Fibroblast of pulmonary artery (primary cell): ENCODE data around the gene SUPT20HL1.
"Not testable (repeated sequence)": the region's sequence is repeated elsewhere in the genome, so short reads cannot be mapped to it uniquely, and the experiment has no call there.

Experiments
- DNase-seq: peaks from one replicate; pipeline ENCODE4 v3.0.0-alpha.2; 2010; ENCODE audit warnings: low read depth
- H3K4me3 ChIP-seq: replicated peaks from 2 replicates; pipeline ENCODE4 v1.5.1; 2011; ENCODE audit warnings: low read depth, mild to moderate bottlenecking, control low read depth, low read length, moderate library complexity
- CTCF ChIP-seq: IDR thresholded peaks from 2 replicates; pipeline ENCODE4 v1.5.1; 2011; ENCODE audit warnings: mild to moderate bottlenecking, control low read depth, low read length, inconsistent platforms; ENCODE audit errors: missing control alignments

The SUPT20HL1 gene

GRCh38 chrX:24360272-24360671 lies at the start of gene SUPT20HL1:
Gene SUPT20HL1, plus strand, starts transcription at chrX:24360639. Its CDS starts 2,122 bp downstream, at chrX:24362761.
- no peak for DNase-seq
- TF ChIP-seq CTCF: no peak
- H3K4me3 ChIP-seq: no peak within 1 kb of the TSS

DNA sequence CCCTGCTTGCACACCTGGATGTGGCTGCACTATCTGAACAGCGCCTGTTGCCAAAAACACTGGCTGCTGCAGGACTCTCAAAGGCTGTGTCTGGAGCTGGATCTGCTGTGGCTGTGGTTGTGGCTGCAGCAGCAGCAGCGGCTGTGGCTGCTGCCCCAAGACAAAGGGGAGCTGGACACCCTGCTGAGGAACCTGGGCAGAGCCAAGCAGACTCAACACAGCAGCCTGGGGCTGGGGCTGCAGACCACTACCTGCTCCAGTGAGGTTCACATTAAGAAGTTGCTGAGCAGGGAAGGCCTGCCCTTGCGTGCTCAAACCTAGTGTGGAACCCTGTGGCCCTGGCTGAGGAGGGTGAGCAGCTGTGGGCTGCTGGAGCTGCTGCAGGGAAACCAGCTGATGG lies 49.5 kb upstream of the SUPT20HL1 start:
- not testable (repeated sequence) for DNase-seq, H3K4me3 ChIP-seq

GRCh38 chrX:24311507-24312248 lies 48.8 kb upstream of the SUPT20HL1 start:
- not testable (repeated sequence) for DNase-seq, H3K4me3 ChIP-seq

- H3K4me3 ChIP-seq, DNase-seq: not testable (repeated sequence)
These were observed 48.2 kb upstream of the SUPT20HL1 start for GRCh38 chrX:24312249-24312607.

DNA sequence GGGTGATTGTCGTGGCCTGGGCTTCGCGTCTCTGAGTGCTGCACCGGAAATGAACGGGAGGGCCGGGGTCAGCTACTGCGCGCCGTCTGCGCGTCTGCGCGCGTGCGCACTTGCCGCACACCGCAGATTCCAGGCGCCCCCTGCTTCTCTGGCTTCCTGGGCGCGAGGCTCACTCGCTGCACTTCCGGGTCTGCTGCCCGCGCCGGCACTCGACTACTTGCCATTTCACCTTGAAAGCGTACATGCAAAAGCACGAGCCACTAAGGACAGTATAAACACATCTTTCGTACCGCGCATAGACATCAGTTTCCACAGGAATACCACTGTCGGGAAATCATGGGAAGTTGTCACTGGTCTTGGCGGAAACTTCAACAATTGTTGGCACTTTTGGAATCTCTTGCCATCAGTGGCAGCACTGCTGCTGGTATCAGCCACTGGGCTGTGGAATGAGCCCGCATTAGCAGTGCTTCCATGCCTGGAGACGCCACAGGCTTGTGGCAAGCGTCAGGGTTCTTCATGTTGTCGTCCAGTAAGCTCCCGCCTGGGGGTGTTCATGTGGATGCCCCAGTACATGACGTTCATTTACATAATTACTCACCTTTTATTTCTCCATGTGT lies 46.3 kb upstream of the SUPT20HL1 start, which contains the start of gene SUPT20HL2:
Gene SUPT20HL2 (minus strand): TSS at position 51 of the 617 bp plus-strand sequence. CDS start 754 bp downstream, outside the sequence.
- no peak within 1 kb of the TSS for H3K4me3 ChIP-seq
- no peak for DNase-seq
- no peak for TF ChIP-seq CTCF

DNA sequence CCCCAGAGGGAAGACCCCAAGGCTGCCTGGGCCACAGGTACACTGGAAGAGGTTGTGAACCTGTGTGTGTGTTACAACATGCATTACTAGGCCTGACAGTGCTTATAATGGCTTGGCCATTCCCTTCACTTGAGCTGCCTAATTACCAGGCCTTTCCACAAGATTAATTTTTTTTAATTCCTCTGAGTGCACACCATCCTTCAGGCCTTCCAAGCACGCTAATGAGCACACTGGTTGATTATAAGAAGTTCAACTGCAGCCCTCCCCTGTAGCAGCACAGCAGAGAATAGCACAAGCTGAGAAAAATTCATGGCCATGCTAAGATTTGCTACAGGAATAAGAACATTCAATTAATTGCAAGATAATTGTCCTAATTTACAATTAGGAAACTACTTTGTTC lies 44.3 kb upstream of the SUPT20HL1 start:
- H3K4me3 ChIP-seq: no peak overlapping the region
- no peak for DNase-seq
- no peak for TF ChIP-seq CTCF

GRCh38 chrX:24317567-24317966 lies 42.9 kb upstream of the SUPT20HL1 start:
- TF ChIP-seq CTCF: no peak
- no peak for DNase-seq
- H3K4me3 ChIP-seq: no peak overlapping the region

DNA sequence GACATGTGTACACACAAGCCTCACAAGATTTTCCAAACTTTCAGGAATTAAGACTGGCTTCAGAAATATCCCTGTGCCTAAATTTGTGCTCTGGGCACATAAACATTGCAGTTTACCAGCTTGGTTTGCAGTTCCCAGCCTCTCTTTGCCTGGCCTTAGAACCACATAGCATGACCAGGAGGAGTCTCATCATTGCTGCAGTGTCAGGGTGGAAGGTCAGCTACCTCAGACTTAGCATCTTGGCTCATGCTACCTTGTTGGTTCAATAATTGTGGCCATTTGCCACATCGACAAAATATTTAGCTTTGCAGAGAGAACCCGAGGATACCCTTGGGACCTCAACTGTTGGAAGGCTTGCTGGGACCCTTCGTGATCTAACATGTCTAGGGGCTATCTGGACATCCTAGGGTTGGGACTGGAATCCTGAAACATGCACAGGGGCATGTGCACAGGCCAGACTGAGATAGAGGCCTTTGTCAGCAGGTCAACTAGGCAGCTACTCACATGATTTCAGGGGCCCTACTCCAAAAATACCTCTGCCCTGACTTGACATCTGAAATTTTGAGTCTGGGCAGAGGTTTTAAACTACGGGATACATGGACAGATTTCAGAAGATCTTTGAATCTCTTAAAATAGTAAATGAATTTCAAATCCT lies 38.6 kb upstream of the SUPT20HL1 start:
- no peak for TF ChIP-seq CTCF
- DNase-seq: no peak
- H3K4me3 ChIP-seq: no peak overlapping the region
